Calu3 (cell line): Measurements from ENCODE around the gene CCT8. TPM values are rescaled to one million over a fixed set of nuclear protein-coding genes. Genes with fewer than 3 reads are reported as not detected.
A peak's percentile ranks its signal among the peaks of the same experiment; 100 is the strongest.

ENCODE experiments used
- BruUV-seq: library from RNA; stranded (reverse); fragments of 400-500 nt; replicated peaks from 2 replicates; lab custom pipeline; 2021; lab: Mats Ljungman, UMichigan
- CTCF ChIA-PET: fragments of 300-600 bp; sonication (Branson Sonifier 250); formaldehyde crosslinking; loops from one replicate; lab custom pipeline; 2022; ENCODE audit warnings: antibody characterized with exemption; lab: Charles Lee
- DNase-seq: peaks from one replicate; pipeline ENCODE4 v3.0.0; 2022
- H3K27ac Mint-ChIP-seq: one replicate; pipeline ENCODE4 v1.8.0; 2022; ENCODE audit warnings: mixed read lengths; ENCODE audit not compliant: unreplicated experiment
- H3K27me3 Mint-ChIP-seq: one replicate; pipeline ENCODE4 v1.8.0; 2022; ENCODE audit warnings: mixed read lengths; ENCODE audit not compliant: unreplicated experiment
- H3K36me3 Mint-ChIP-seq: one replicate; pipeline ENCODE4 v1.8.0; 2022; ENCODE audit warnings: mild to moderate bottlenecking, moderate library complexity, mixed read lengths; ENCODE audit not compliant: insufficient read depth, unreplicated experiment
- H3K4me1 Mint-ChIP-seq: one replicate; pipeline ENCODE4 v1.8.0; 2022; ENCODE audit warnings: mild to moderate bottlenecking, low read depth, mixed read lengths; ENCODE audit not compliant: unreplicated experiment
- H3K4me3 Mint-ChIP-seq: one replicate; pipeline ENCODE4 v1.8.0; 2022; ENCODE audit warnings: mild to moderate bottlenecking, low read depth, moderate library complexity, mixed read lengths; ENCODE audit not compliant: unreplicated experiment
- H3K9me3 Mint-ChIP-seq: one replicate; pipeline ENCODE4 v1.8.0; 2022; ENCODE audit warnings: low read depth, mixed read lengths; ENCODE audit not compliant: unreplicated experiment
- CTCF ChIP-seq: fragments of 200-600 bp; IDR thresholded peaks from one replicate; pipeline ENCODE4 v1.8.0; 2022; ENCODE audit warnings: antibody characterized with exemption; ENCODE audit not compliant: unreplicated experiment
- intact Hi-C: fragments of 100-400 bp; cut with micrococcal nuclease; formaldehyde crosslinking; loops from one replicate; pipeline ENCODE4 v1.10.0; 2022; ENCODE audit not compliant: unreplicated experiment
- total RNA-seq: library from RNA; stranded (reverse); gene quantifications from 2 replicates; pipeline ENCODE4 v1.2.3, GENCODE V29; 2022

CCT8 gene
- total RNA-seq, 1 experiment from 2014 or later, result 198 TPM

GRCh38 chr21:29025328-29025713 is 48.1 kb downstream of the CCT8 start:
- no peak for TF ChIP-seq CTCF
- H3K9me3 Mint-ChIP-seq, result no peaks in the 10 kb centered on the region
- no peak for DNase-seq

GRCh38 chr21:29024474-29025327 is 48.7 kb downstream of the CCT8 start, which contains the start of gene USP16:
TSS of gene USP16 (plus strand) at chr21:29024668. CDS start at chr21:29027914, 3,246 bp downstream.
- intact Hi-C loops, result loop anchor here (5.0 kb wide), 1 partner anchor 48 kb away; the partner anchor contains the start of gene CCT8
- no peaks in the 10 kb centered on the region for H3K27me3 Mint-ChIP-seq
- peak within 1 kb of the TSS; percentile 98 for H3K27ac Mint-ChIP-seq
- H3K4me3 Mint-ChIP-seq, result peak within 1 kb of the TSS; percentile 91
- peaks cover 9% of the 10 kb centered on the region for H3K4me1 Mint-ChIP-seq
- BruUV-seq, result no TSS peak
- DNase-seq, result peak; percentile 88
- H3K36me3 Mint-ChIP-seq, result peaks cover 30% of the 10 kb centered on the region
- CTCF ChIA-PET, result interaction anchor here (0.8 to 1.3 kb wide), 2 partner anchors 12 to 32 kb away, joined by 3 read pairs; partner anchors contain the start of gene LTN1
- no peak for TF ChIP-seq CTCF
- no peaks in the 10 kb centered on the region for H3K9me3 Mint-ChIP-seq

More at GRCh38 chr21:29025328-29025713, 48.1 kb downstream of the CCT8 start:
- Mint-ChIP-seq H3K27ac (peak overlapping the region; percentile 98), H3K4me3 (peak overlapping the region; percentile 91), H3K27me3 (no peaks in the 10 kb centered on the region), H3K36me3 (peaks cover 28% of the 10 kb centered on the region), H3K4me1 (peaks cover 9% of the 10 kb centered on the region)
- CTCF ChIA-PET, result interaction anchor here (1.3 kb wide), 1 partner anchor 33 kb away, joined by 3 read pairs; the partner anchor contains the start of gene LTN1
- intact Hi-C loops, result loop anchor here (5.0 kb wide), 1 partner anchor 47 kb away; the partner anchor contains the start of gene CCT8
- BruUV-seq, result TSS peak; percentile 45

- no peak for DNase-seq
These were observed 51.3 kb downstream of the CCT8 start for GRCh38 chr21:29022166-29022565.

More at GRCh38 chr21:29022166-29022565, 51.3 kb downstream of the CCT8 start:
- Mint-ChIP-seq H3K4me1 (peaks cover 22% of the 10 kb centered on the region), H3K9me3 (no peaks in the 10 kb centered on the region), H3K4me3 (no peak overlapping the region), H3K27me3 (no peaks in the 10 kb centered on the region), H3K36me3 (peaks cover 47% of the 10 kb centered on the region), H3K27ac (no peak overlapping the region)
- no peak for TF ChIP-seq CTCF
- BruUV-seq, result no TSS peak
- intact Hi-C loops, result no loop called here
- CTCF ChIA-PET, result interaction anchor here (0.7 kb wide), 1 partner anchor 277 kb away, joined by 3 read pairs; no protein-coding TSS in a partner anchor
